GM23338 (cell line): ENCODE data around the gene NCR2. TPM values are rescaled to one million over a fixed set of nuclear protein-coding genes. Genes with fewer than 3 reads are reported as not detected.

Experiments used
- ATAC-seq: fragments of 200-7000 bp; cut with Tn5 transposase; 3 replicates; pipeline ENCODE4 v1.9.1; 2020
- DNase-seq: peaks from one replicate; pipeline ENCODE4 v3.0.0-alpha.2; 2015; ENCODE audit warnings: low spot score
- H2AFZ ChIP-seq: fragments of 200-600 bp; sonication (generic); 2 replicates; pipeline ENCODE4 v1.8.0; 2016; ENCODE audit warnings: antibody characterized with exemption, mild to moderate bottlenecking, moderate library complexity
- H3F3A ChIP-seq: fragments of 200-600 bp; sonication (generic); replicated peaks from 2 replicates; pipeline ENCODE4 v1.8.0; 2017; ENCODE audit warnings: antibody characterized with exemption, mixed run types, low read depth
- H3K27ac ChIP-seq: fragments of 200-600 bp; sonication (generic); 2 replicates; pipeline ENCODE4 v1.6.1; 2016; ENCODE audit warnings: low read depth
- H3K27me3 ChIP-seq: fragments of 200-600 bp; sonication (generic); 2 replicates; pipeline ENCODE4 v1.8.0; 2016; ENCODE audit warnings: mild to moderate bottlenecking, mixed run types, moderate library complexity; ENCODE audit not compliant: insufficient read depth
- H3K36me3 ChIP-seq: fragments of 200-600 bp; sonication (generic); 2 replicates; pipeline ENCODE4 v1.8.0; 2016; ENCODE audit warnings: mild to moderate bottlenecking; ENCODE audit not compliant: insufficient read depth
- H3K4me1 ChIP-seq: fragments of 200-600 bp; sonication (generic); 2 replicates; pipeline ENCODE4 v1.8.0; 2016; ENCODE audit warnings: mild to moderate bottlenecking, moderate library complexity; ENCODE audit not compliant: insufficient read depth
- H3K4me2 ChIP-seq: fragments of 200-600 bp; sonication (generic); 2 replicates; pipeline ENCODE4 v1.7.1; 2017; ENCODE audit warnings: mixed run types
- H3K4me3 ChIP-seq: fragments of 200-600 bp; sonication (generic); 2 replicates; pipeline ENCODE4 v1.6.1; 2016; ENCODE audit warnings: mixed run types
- H3K79me2 ChIP-seq: fragments of 200-600 bp; sonication (generic); replicated peaks from 2 replicates; pipeline ENCODE4 v1.8.0; 2017; ENCODE audit warnings: mild to moderate bottlenecking; ENCODE audit not compliant: insufficient read depth
- H3K9me2 ChIP-seq: fragments of 200-600 bp; sonication (generic); 2 replicates; pipeline ENCODE4 v1.8.0; 2017; ENCODE audit not compliant: insufficient read depth
- H4K20me1 ChIP-seq: fragments of 200-600 bp; sonication (generic); replicated peaks from 2 replicates; pipeline ENCODE4 v1.8.0; 2017; ENCODE audit warnings: mild to moderate bottlenecking; ENCODE audit not compliant: insufficient read depth
- H3K27ac Mint-ChIP-seq: 2 replicates; pipeline ENCODE4 v1.8.0; 2020; ENCODE audit warnings: inconsistent platforms, mild to moderate bottlenecking, moderate library complexity, mixed read lengths
- H3K27me3 Mint-ChIP-seq: 3 replicates; pipeline ENCODE4 v1.8.0; 2022; ENCODE audit warnings: low read depth, mild to moderate bottlenecking, moderate library complexity, mixed read lengths, inconsistent platforms; ENCODE audit not compliant: insufficient read depth, poor library complexity
- H3K36me3 Mint-ChIP-seq: 3 replicates; pipeline ENCODE4 v1.8.0; 2021; ENCODE audit warnings: low read depth, mild to moderate bottlenecking, inconsistent platforms, moderate library complexity, mixed read lengths
- H3K4me1 Mint-ChIP-seq: 3 replicates; pipeline ENCODE4 v1.8.0; 2020; ENCODE audit warnings: mild to moderate bottlenecking, inconsistent platforms, mixed read lengths
- H3K4me3 Mint-ChIP-seq: 3 replicates; pipeline ENCODE4 v1.8.0; 2021; ENCODE audit warnings: moderate library complexity, mild to moderate bottlenecking, inconsistent platforms, mixed read lengths
- H3K9me3 Mint-ChIP-seq: 3 replicates; pipeline ENCODE4 v1.8.0; 2020; ENCODE audit warnings: moderate library complexity, mild to moderate bottlenecking, inconsistent platforms, mixed read lengths
- ETS1 ChIP-seq: IDR thresholded peaks from 2 replicates; pipeline ENCODE4 v1.6.1; 2016; ENCODE audit warnings: antibody characterized with exemption
- EZH2 ChIP-seq: fragments of 200-600 bp; sonication (generic); IDR thresholded peaks from one replicate; pipeline ENCODE4 v1.8.0; 2017; ENCODE audit warnings: antibody characterized with exemption, mild to moderate bottlenecking, low read depth; ENCODE audit not compliant: unreplicated experiment
- JUNB ChIP-seq: IDR thresholded peaks from one replicate; pipeline ENCODE4 v1.6.1; 2016; ENCODE audit warnings: antibody characterized with exemption; ENCODE audit not compliant: unreplicated experiment
- NANOG ChIP-seq: IDR thresholded peaks from 2 replicates; pipeline ENCODE4 v1.6.1; 2016; ENCODE audit warnings: antibody characterized with exemption, borderline replicate concordance
- STAT1 ChIP-seq: IDR thresholded peaks from one replicate; pipeline ENCODE4 v1.6.1; 2016; ENCODE audit warnings: antibody characterized with exemption; ENCODE audit not compliant: unreplicated experiment
- ZNF331 ChIP-seq: fragments of 250-450 bp; sonication (Bioruptor Pico); IDR thresholded peaks from 2 replicates; pipeline ENCODE4 v1.5.0; 2020; ENCODE audit warnings: low read depth, mild to moderate bottlenecking, moderate library complexity
- polyA plus RNA-seq: library from polyadenylated mRNA; unstranded; fragments of >200 nt; fragmentation: Nextera tagmentation; extraction: Ambion mirVana; gene quantifications from 2 replicates; pipeline ENCODE4 v1.2.1, GENCODE V29; 2016
- small RNA-seq: library from RNA; depleted of rRNA; stranded (forward); fragments of <200 nt; gene quantifications from one replicate; pipeline ENCODE3, GENCODE V24; 2014; ENCODE audit warnings: low replicate concordance
- total RNA-seq: library from RNA; depleted of rRNA; stranded (reverse); fragments of >200 nt; shearing (Covaris generic); gene quantifications from 2 replicates; pipeline ENCODE4 v1.2.3, GENCODE V29; 2014; rRNA removed
- TF ChIP-seq, protein P1 (sequence below): IDR thresholded peaks from one replicate; pipeline ENCODE4 v1.6.1; 2018; ENCODE audit warnings: antibody characterized with exemption; ENCODE audit not compliant: unreplicated experiment

The NCR2 gene
- total and polyA plus RNA-seq, 2 experiments from 2014 or later: not detected

GRCh38 chr6:41396335-41396734 lies 60.9 kb downstream of the NCR2 start (continued):
- TF ChIP-seq ETS1 (no peak), STAT1 (no peak), JUNB (no peak), EZH2 (no peak), ZNF331 (CRISPR knock-in tag) (no peak)
- TF ChIP-seq, protein P1, sequence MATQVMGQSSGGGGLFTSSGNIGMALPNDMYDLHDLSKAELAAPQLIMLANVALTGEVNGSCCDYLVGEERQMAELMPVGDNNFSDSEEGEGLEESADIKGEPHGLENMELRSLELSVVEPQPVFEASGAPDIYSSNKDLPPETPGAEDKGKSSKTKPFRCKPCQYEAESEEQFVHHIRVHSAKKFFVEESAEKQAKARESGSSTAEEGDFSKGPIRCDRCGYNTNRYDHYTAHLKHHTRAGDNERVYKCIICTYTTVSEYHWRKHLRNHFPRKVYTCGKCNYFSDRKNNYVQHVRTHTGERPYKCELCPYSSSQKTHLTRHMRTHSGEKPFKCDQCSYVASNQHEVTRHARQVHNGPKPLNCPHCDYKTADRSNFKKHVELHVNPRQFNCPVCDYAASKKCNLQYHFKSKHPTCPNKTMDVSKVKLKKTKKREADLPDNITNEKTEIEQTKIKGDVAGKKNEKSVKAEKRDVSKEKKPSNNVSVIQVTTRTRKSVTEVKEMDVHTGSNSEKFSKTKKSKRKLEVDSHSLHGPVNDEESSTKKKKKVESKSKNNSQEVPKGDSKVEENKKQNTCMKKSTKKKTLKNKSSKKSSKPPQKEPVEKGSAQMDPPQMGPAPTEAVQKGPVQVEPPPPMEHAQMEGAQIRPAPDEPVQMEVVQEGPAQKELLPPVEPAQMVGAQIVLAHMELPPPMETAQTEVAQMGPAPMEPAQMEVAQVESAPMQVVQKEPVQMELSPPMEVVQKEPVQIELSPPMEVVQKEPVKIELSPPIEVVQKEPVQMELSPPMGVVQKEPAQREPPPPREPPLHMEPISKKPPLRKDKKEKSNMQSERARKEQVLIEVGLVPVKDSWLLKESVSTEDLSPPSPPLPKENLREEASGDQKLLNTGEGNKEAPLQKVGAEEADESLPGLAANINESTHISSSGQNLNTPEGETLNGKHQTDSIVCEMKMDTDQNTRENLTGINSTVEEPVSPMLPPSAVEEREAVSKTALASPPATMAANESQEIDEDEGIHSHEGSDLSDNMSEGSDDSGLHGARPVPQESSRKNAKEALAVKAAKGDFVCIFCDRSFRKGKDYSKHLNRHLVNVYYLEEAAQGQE: no peak

DNA sequence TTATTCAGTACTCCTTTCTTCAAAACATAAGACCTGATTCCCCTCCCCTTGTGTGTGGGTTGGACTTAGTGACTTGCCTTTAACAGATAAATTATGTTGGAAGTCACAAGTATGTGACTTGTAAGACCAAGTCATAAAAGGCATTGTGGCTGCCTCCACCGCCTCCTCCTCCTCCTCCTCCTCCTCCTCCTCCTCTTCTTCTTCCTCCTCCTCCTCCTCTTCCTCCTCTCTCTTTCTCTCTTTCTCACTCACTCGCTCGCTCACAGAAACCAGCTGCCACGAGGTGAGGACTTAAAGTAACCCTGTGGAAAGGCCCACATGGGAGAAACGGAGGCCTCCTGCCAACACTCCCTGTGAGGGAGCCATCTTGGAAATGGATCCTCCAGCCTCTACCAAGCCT lies 64.0 kb downstream of the NCR2 start:
- no peaks in the 10 kb centered on the region for H3K9me2 ChIP-seq
- H3K4me3 Mint-ChIP-seq: no peak overlapping the region
- H2AFZ ChIP-seq: no peak overlapping the region
- H3K36me3 ChIP-seq: no peaks in the 10 kb centered on the region
- peaks cover 7% of the 10 kb centered on the region; the same call in 1 of the 2 replicates for H3K4me1 ChIP-seq
- DNase-seq (no peak), ATAC-seq (no peak)
- H3K27ac ChIP-seq: no peak overlapping the region
- TF ChIP-seq NANOG (no peak), STAT1 (no peak)
- TF ChIP-seq, protein P1: no peak
- no peak overlapping the region for H3K4me3 ChIP-seq
- H4K20me1 ChIP-seq: no peaks in the 10 kb centered on the region
- peaks cover 9% of the 10 kb centered on the region for H3K4me1 Mint-ChIP-seq
- no peaks in the 10 kb centered on the region for H3F3A ChIP-seq
- no peaks in the 10 kb centered on the region; the same call in 1 of the 3 replicates for H3K36me3 Mint-ChIP-seq
- H3K27me3 ChIP-seq: peaks cover 78% of the 10 kb centered on the region
- peaks cover 6% of the 10 kb centered on the region for H3K9me3 Mint-ChIP-seq
- no peaks in the 10 kb centered on the region for H3K79me2 ChIP-seq
- H3K27me3 Mint-ChIP-seq: peaks cover 16% of the 10 kb centered on the region
- no peak overlapping the region for H3K4me2 ChIP-seq
- H3K27ac Mint-ChIP-seq: no peak overlapping the region

Small RNA genes within 50 kb of the gene (small RNA-seq; reads per million reads assigned to genes)
- not detected for gene RNU6-643P

Other genes starting within 250 kb of the NCR2 start
- not detected in 2 replicates for gene TREML1, start 181.3 kb upstream of the NCR2 start, total RNA-seq
- gene TREML1, start 181.3 kb upstream of the NCR2 start, polyA plus RNA-seq: not detected in 2 replicates
- not detected in 2 replicates for gene TREM2, start 172.5 kb upstream of the NCR2 start, total RNA-seq
- gene TREM2, start 172.5 kb upstream of the NCR2 start, polyA plus RNA-seq: not detected in 2 replicates
- gene TREML2, start 134.5 kb upstream of the NCR2 start, total RNA-seq: 0.07 TPM in 1 of 2 replicates, not detected in the other
- gene TREML2, start 134.5 kb upstream of the NCR2 start, polyA plus RNA-seq: 0.19 TPM in 1 of 2 replicates, not detected in the other
- gene TREML4, start 107.3 kb upstream of the NCR2 start, total RNA-seq: not detected in 2 replicates
- not detected in 2 replicates for gene TREML4, start 107.3 kb upstream of the NCR2 start, polyA plus RNA-seq
- gene TREM1, start 48.9 kb upstream of the NCR2 start, total RNA-seq: not detected in 2 replicates
- gene TREM1, start 48.9 kb upstream of the NCR2 start, polyA plus RNA-seq: not detected in 2 replicates
- gene FOXP4, start 210.8 kb downstream of the NCR2 start, total RNA-seq: 9.7 and 13.5 TPM in 2 replicates
- gene FOXP4, start 210.8 kb downstream of the NCR2 start, polyA plus RNA-seq: 5.1 and 6.3 TPM in 2 replicates